Breast epithelium (tissue), 3 donors: ENCODE measurements around the gene LHX6.

ENCODE experiments used
- POLR2A ChIP-seq: fragments of 450-650 bp; IDR thresholded peaks from one replicate; pipeline ENCODE4 v1.6.1; 2016; ENCODE audit warnings: antibody characterized with exemption, mild to moderate bottlenecking, moderate library complexity
- TF ChIP-seq, protein P1 (sequence below), 3 donors: fragments of 450-650 bp; IDR thresholded peaks; one replicate each; pipeline ENCODE4 v1.5.1; 2016 to 2017; ENCODE audit warnings: antibody characterized with exemption in 3 of 3, mild to moderate bottlenecking in 3 of 3, moderate library complexity in 3 of 3

DNA sequence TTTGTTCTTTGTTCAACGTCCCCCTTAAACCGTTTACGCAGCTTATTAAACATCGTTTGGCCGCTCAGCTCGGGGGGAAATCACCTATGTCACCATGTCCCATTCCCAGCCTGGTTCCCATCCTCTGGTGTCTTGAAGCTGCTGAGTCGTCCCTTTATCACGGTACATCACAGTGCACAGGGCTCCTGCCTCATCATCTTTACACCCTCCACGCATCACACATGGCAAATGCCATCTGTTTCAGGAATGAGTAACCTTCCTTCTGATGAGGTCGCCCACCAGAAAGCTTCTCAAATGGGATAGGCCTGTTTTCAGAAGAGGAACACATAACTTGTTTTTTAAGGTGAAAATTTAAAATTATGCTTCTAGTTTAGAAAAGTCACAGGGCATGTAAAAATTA is 7.9 kb upstream of the LHX6 start:
- TF ChIP-seq, protein P1, sequence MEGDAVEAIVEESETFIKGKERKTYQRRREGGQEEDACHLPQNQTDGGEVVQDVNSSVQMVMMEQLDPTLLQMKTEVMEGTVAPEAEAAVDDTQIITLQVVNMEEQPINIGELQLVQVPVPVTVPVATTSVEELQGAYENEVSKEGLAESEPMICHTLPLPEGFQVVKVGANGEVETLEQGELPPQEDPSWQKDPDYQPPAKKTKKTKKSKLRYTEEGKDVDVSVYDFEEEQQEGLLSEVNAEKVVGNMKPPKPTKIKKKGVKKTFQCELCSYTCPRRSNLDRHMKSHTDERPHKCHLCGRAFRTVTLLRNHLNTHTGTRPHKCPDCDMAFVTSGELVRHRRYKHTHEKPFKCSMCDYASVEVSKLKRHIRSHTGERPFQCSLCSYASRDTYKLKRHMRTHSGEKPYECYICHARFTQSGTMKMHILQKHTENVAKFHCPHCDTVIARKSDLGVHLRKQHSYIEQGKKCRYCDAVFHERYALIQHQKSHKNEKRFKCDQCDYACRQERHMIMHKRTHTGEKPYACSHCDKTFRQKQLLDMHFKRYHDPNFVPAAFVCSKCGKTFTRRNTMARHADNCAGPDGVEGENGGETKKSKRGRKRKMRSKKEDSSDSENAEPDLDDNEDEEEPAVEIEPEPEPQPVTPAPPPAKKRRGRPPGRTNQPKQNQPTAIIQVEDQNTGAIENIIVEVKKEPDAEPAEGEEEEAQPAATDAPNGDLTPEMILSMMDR (IDR thresholded peaks at IDR 0.05): no peak
- TF ChIP-seq POLR2A: no peak
